ENCODE measurements around the gene TMEM255B. TPM values are rescaled to one million over a fixed set of nuclear protein-coding genes. Genes with fewer than 3 reads are reported as not detected.

The TMEM255B gene
- total RNA-seq, 1 experiment from 2014 or later: 2.8 TPM

DNA sequence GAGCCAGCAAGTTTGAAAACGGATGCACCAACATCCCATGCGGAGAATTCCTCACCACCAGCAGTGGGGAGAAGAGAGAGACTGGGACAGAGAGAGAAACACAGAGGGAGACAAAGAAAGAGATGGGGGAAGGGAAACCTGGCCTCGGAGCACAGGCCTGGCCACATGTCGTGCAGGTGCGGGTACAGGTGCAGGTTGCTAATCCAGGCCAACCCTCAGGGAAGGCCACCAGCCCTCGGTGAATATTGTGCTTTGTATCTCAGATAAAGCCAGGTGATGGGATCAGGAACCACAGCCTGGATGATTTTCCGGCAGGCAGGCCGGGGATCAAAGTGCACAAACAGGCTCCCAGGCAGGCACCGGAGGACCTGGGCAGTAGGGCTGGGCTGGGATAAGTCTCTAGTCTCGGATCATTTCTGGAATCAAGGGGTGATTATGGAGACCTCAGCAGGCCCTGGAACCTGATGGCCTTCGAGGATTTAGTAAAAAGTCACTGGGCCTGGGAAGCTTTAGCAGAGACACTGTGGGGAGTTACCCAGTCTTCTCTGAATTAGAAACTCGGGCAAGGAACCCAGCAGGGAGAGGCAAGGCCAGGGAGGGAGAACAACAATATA, 101.1 kb downstream of the TMEM255B start:
- Histone ChIP-seq H2BK12ac (ENCODE audit: insufficient read length, low read depth, low read length) (no peak overlapping the region), H4K91ac (ENCODE audit: insufficient read length, low read depth, low read length) (no peak overlapping the region), H2BK15ac (ENCODE audit: low read depth, low read length) (no peak overlapping the region), H3K4me2 (ENCODE audit: insufficient read depth, insufficient read length, low read length) (no peak overlapping the region), H3K9me3 (ENCODE audit: control insufficient read depth, low read depth, low read length) (no peaks in the 10 kb centered on the region), H3K18ac (ENCODE audit: insufficient read length, low read depth, low read length) (peak overlapping the region; percentile 68), H3T11ph (ENCODE audit: low read length) (no peak overlapping the region), H3K27me3 (ENCODE audit: insufficient read depth, low read length) (peaks cover 4% of the 10 kb centered on the region; the same call in 1 of the 2 replicates), H3K23ac (ENCODE audit: insufficient read length, low read depth, low read length) (no peak overlapping the region), H3K4me1 (ENCODE audit: insufficient read depth, low read length) (peaks cover 14% of the 10 kb centered on the region; the same call in 1 of the 2 replicates), H3K79me2 (ENCODE audit: insufficient read depth, low read length) (no peaks in the 10 kb centered on the region; the same call in 1 of the 2 replicates), H3K14ac (ENCODE audit: insufficient read depth, low read length) (peak overlapping the region; percentile 83; the same call in 1 of the 2 replicates), H2AK5ac (ENCODE audit: insufficient read length, low read length) (no peak overlapping the region), H4K8ac (replicated peaks; ENCODE audit: insufficient read length, low read depth, low read length) (no peak overlapping the region), H3K56ac (ENCODE audit: insufficient read length, low read depth, low read length) (no peak overlapping the region), H3K27ac (ENCODE audit: insufficient read length, low read depth, low read length) (peak overlapping the region; percentile 7), H2BK5ac (ENCODE audit: insufficient read length, low read length) (no peak overlapping the region), H4K20me1 (ENCODE audit: control insufficient read depth, insufficient read depth, insufficient read length) (peaks cover 2% of the 10 kb centered on the region), H2BK120ac (ENCODE audit: low read depth, low read length, poor library complexity, severe bottlenecking) (peak overlapping the region; percentile 3), H3K4ac (ENCODE audit: low read depth, low read length) (no peak overlapping the region), H4K5ac (ENCODE audit: insufficient read length, low read depth, low read length) (no peak overlapping the region), H2BK20ac (ENCODE audit: low read depth, low read length, poor library complexity, severe bottlenecking) (no peak overlapping the region), H2AFZ (ENCODE audit: low read length) (no peak overlapping the region), H3K9ac (ENCODE audit: extremely low read depth, insufficient read length, low read length) (no peak overlapping the region), H3K23me2 (ENCODE audit: insufficient read length, low read depth, low read length, poor library complexity, severe bottlenecking) (peaks cover 7% of the 10 kb centered on the region), H3K79me1 (ENCODE audit: insufficient read depth, low read depth, low read length, poor library complexity, severe bottlenecking) (no peaks in the 10 kb centered on the region)
- Mint-ChIP-seq H3K27me3 (ENCODE audit: low read depth) (peaks cover 25% of the 10 kb centered on the region), H3K9me3 (peaks cover 0 to 5% of the 10 kb centered on the region in 2 experiments; a peak in 2 of 5 replicates), H3K4me1 (peaks cover 47 to 63% of the 10 kb centered on the region in 2 experiments), H3K4me3 (peak overlapping the region; percentile 42 to 61), H3K36me3 (ENCODE audit: insufficient read depth in 1 of 3, low read depth in 3 of 3) (peaks cover 0 to 16% (median 10%) of the 10 kb centered on the region in 3 experiments; a peak in 4 of 7 replicates), H3K27ac (peak overlapping the region; percentile 96 to 99 (median 99))
- DNase-seq: peak; percentile 57
- no CpG with 5 or more reads among the region's 12 CpGs for WGBS (ENCODE audit: extremely low coverage, insufficient read length, low lambda C conversion rate)
- TF ChIP-seq, protein P1, sequence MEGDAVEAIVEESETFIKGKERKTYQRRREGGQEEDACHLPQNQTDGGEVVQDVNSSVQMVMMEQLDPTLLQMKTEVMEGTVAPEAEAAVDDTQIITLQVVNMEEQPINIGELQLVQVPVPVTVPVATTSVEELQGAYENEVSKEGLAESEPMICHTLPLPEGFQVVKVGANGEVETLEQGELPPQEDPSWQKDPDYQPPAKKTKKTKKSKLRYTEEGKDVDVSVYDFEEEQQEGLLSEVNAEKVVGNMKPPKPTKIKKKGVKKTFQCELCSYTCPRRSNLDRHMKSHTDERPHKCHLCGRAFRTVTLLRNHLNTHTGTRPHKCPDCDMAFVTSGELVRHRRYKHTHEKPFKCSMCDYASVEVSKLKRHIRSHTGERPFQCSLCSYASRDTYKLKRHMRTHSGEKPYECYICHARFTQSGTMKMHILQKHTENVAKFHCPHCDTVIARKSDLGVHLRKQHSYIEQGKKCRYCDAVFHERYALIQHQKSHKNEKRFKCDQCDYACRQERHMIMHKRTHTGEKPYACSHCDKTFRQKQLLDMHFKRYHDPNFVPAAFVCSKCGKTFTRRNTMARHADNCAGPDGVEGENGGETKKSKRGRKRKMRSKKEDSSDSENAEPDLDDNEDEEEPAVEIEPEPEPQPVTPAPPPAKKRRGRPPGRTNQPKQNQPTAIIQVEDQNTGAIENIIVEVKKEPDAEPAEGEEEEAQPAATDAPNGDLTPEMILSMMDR (conservative IDR thresholded peaks at IDR 0.05): no peak

Data from H9 (cell line).